CD14-positive monocyte (primary cell): ENCODE data around the gene SPINT2. TPM values are rescaled to one million over a fixed set of nuclear protein-coding genes. Genes with fewer than 3 reads are reported as not detected.
A peak's percentile ranks its signal among the peaks of the same experiment; 100 is the strongest.

Experiments
- DNase-seq, 3 donors: peaks; one replicate each; pipeline ENCODE4 v3.0.0-alpha.2; 2011 to 2022
- H2AFZ ChIP-seq: 2 replicates; pipeline ENCODE4 v1.6.0; 2012; ENCODE audit warnings: mild to moderate bottlenecking, low read depth, low read length, inconsistent platforms; ENCODE audit not compliant: insufficient read depth, poor library complexity, severe bottlenecking
- H3K27ac ChIP-seq, 2 donors: 1 replicate in 1 of 2; 2 replicates in 1 of 2; pipeline ENCODE4 v1.5.1; 2012 to 2013; ENCODE audit warnings: low read length in 2 of 2, control low read depth in 1 of 2, inconsistent platforms in 1 of 2, low read depth in 1 of 2, mild to moderate bottlenecking in 1 of 2
- H3K27me3 ChIP-seq, 2 donors: one replicate each; pipeline versions ENCODE4 v1.6.0 to v1.6.1; 2011 to 2013; ENCODE audit warnings: low read length in 2 of 2; ENCODE audit not compliant: control insufficient read depth in 2 of 2, insufficient read depth in 2 of 2
- H3K36me3 ChIP-seq, 2 donors: replicated peaks in 1 of 2; 1 replicate in 1 of 2; 2 replicates in 1 of 2; pipeline versions ENCODE4 v1.5.1 to v1.6.1; 2012 to 2013; ENCODE audit warnings: low read length in 2 of 2, control low read depth in 1 of 2, inconsistent platforms in 1 of 2, mild to moderate bottlenecking in 1 of 2; ENCODE audit not compliant: insufficient read depth in 2 of 2, control insufficient read depth in 1 of 2
- H3K4me1 ChIP-seq, 2 donors: 1 replicate in 1 of 2; 2 replicates in 1 of 2; pipeline versions ENCODE4 v1.5.1 to v1.6.1; 2012 to 2013; ENCODE audit warnings: low read length in 2 of 2, control low read depth in 1 of 2, inconsistent platforms in 1 of 2, mild to moderate bottlenecking in 1 of 2, moderate library complexity in 1 of 2; ENCODE audit not compliant: insufficient read depth in 2 of 2, control insufficient read depth in 1 of 2
- H3K4me2 ChIP-seq: replicated peaks from 2 replicates; pipeline ENCODE3; 2012; ENCODE audit warnings: low read length, moderate library complexity, mild to moderate bottlenecking; ENCODE audit not compliant: poor library complexity, severe bottlenecking; ENCODE audit errors: extremely low read depth
- H3K4me3 ChIP-seq, 3 experiments: fragments of 200-600 bp in 1 of 3; sonication (generic) in 1 of 3; replicated peaks in 1 of 3; 1 replicate in 2 of 3; 2 replicates in 1 of 3; pipeline ENCODE4 v1.5.1; 2011 to 2013; ENCODE audit warnings: low read length in 3 of 3, mild to moderate bottlenecking in 3 of 3, control low read depth in 2 of 3, low read depth in 2 of 3, inconsistent platforms in 1 of 3, moderate library complexity in 1 of 3
- H3K79me2 ChIP-seq: 2 replicates; pipeline ENCODE4 v1.6.0; 2012; ENCODE audit warnings: mild to moderate bottlenecking, control low read depth, inconsistent platforms, low read length, moderate library complexity; ENCODE audit not compliant: insufficient read depth
- H3K9ac ChIP-seq: 2 replicates; pipeline ENCODE4 v1.6.0; 2017; ENCODE audit warnings: low read length, mild to moderate bottlenecking; ENCODE audit not compliant: insufficient read depth, poor library complexity, severe bottlenecking
- H3K9me3 ChIP-seq, 2 donors: replicated peaks in 1 of 2; 1 replicate in 1 of 2; 2 replicates in 1 of 2; pipeline versions ENCODE4 v1.5.1 to v1.6.1; 2012 to 2013; ENCODE audit warnings: low read length in 2 of 2, control low read depth in 1 of 2; ENCODE audit not compliant: control insufficient read depth in 1 of 2, insufficient read depth in 1 of 2
- H4K20me1 ChIP-seq: 2 replicates; pipeline ENCODE4 v1.6.0; 2012; ENCODE audit warnings: mild to moderate bottlenecking, low read length, control low read depth, moderate library complexity; ENCODE audit not compliant: insufficient read depth
- H3K27ac Mint-ChIP-seq, 7 donors: one replicate each; pipeline ENCODE4 v1.8.0; 2020; ENCODE audit warnings: mild to moderate bottlenecking in 7 of 7, mixed read lengths in 7 of 7, moderate library complexity in 6 of 7, inconsistent platforms in 2 of 7
- H3K27me3 Mint-ChIP-seq, 3 donors: one replicate each; pipeline ENCODE4 v1.8.0; 2021 to 2022; ENCODE audit warnings: low read depth in 3 of 3, mild to moderate bottlenecking in 3 of 3, mixed read lengths in 3 of 3, moderate library complexity in 3 of 3, inconsistent platforms in 1 of 3
- H3K36me3 Mint-ChIP-seq, 2 donors: one replicate each; pipeline ENCODE4 v1.8.0; 2020; ENCODE audit warnings: mixed read lengths in 2 of 2, inconsistent platforms in 1 of 2, mild to moderate bottlenecking in 1 of 2
- H3K4me1 Mint-ChIP-seq: one replicate; pipeline ENCODE4 v1.8.0; 2020; ENCODE audit warnings: mild to moderate bottlenecking, mixed read lengths
- H3K4me3 Mint-ChIP-seq, 2 donors: one replicate each; pipeline ENCODE4 v1.8.0; 2020; ENCODE audit warnings: mild to moderate bottlenecking in 2 of 2, mixed read lengths in 2 of 2, moderate library complexity in 1 of 2
- H3K9me3 Mint-ChIP-seq, 7 donors: one replicate each; pipeline ENCODE4 v1.8.0; 2020 to 2022; ENCODE audit warnings: mixed read lengths in 7 of 7, mild to moderate bottlenecking in 6 of 7, moderate library complexity in 6 of 7, inconsistent platforms in 2 of 7
- WGBS: methylation state at CpG from one replicate; pipeline ENCODE4 v1.1.5; 2013; ENCODE audit warnings: missing lambda C conversion rate; ENCODE audit not compliant: insufficient coverage; 5-methylcytosine and 5-hydroxymethylcytosine counted together
- intact Hi-C, 2 donors: fragments of 100-400 bp; cut with micrococcal nuclease; formaldehyde crosslinking; loops; one replicate each; pipeline versions ENCODE4 v1.15.0 to v1.15.1; 2023
- polyA plus RNA-seq, 3 donors: library from polyadenylated mRNA; depleted of rRNA in 1 of 3; unstranded in 2 of 3; stranded (reverse) in 1 of 3; fragments of 300-500 nt in 2 of 3; fragments of >200 nt in 1 of 3; fragmentation: Illumina TruSeq in 2 of 3; gene quantifications; 1 replicate in 2 of 3; 2 replicates in 1 of 3; pipeline ENCODE4 v1.2.3, GENCODE V29; 2012 to 2021
- TF ChIP-seq, protein P1 (sequence below): fragments of 200-600 bp; IDR thresholded peaks from one replicate; pipeline ENCODE4 v1.8.0; 2022; ENCODE audit warnings: antibody characterized with exemption, mild to moderate bottlenecking

The SPINT2 gene
- polyA plus RNA-seq, 3 donors, result 42.9 to 139 (median 114) TPM

GRCh38 chr19:38298821-38299680 lies 34.7 kb downstream of the SPINT2 start:
- Histone ChIP-seq H3K9ac (no peak overlapping the region), H3K4me1 (peaks cover 7% of the 10 kb centered on the region in 2 donors), H3K4me2 (no peak overlapping the region), H4K20me1 (no peaks in the 10 kb centered on the region), H3K27me3 (no peaks in the 10 kb centered on the region), H3K27ac (no peak overlapping the region), H3K4me3 (no peak overlapping the region), H3K9me3 (no peaks in the 10 kb centered on the region), H3K36me3 (no peaks in the 10 kb centered on the region), H3K79me2 (no peaks in the 10 kb centered on the region), H2AFZ (no peak overlapping the region)
- 92% methylated on average over 9 of the region's 11 CpGs for WGBS
- Mint-ChIP-seq H3K4me3 (no peak overlapping the region), H3K4me1 (peaks cover 8% of the 10 kb centered on the region), H3K27me3 (peaks cover 4 to 20% (median 17%) of the 10 kb centered on the region in 3 donors), H3K27ac (peak overlapping the region in 1 of 7 donors; percentile 37), H3K9me3 (peaks cover 0 to 5% (median 0%) of the 10 kb centered on the region in 7 donors), H3K36me3 (peaks cover 3 to 9% of the 10 kb centered on the region in 2 donors)
- intact Hi-C loops, result no loop called here
- TF ChIP-seq, protein P1, sequence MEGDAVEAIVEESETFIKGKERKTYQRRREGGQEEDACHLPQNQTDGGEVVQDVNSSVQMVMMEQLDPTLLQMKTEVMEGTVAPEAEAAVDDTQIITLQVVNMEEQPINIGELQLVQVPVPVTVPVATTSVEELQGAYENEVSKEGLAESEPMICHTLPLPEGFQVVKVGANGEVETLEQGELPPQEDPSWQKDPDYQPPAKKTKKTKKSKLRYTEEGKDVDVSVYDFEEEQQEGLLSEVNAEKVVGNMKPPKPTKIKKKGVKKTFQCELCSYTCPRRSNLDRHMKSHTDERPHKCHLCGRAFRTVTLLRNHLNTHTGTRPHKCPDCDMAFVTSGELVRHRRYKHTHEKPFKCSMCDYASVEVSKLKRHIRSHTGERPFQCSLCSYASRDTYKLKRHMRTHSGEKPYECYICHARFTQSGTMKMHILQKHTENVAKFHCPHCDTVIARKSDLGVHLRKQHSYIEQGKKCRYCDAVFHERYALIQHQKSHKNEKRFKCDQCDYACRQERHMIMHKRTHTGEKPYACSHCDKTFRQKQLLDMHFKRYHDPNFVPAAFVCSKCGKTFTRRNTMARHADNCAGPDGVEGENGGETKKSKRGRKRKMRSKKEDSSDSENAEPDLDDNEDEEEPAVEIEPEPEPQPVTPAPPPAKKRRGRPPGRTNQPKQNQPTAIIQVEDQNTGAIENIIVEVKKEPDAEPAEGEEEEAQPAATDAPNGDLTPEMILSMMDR, result no peak
- no peak for DNase-seq

DNA sequence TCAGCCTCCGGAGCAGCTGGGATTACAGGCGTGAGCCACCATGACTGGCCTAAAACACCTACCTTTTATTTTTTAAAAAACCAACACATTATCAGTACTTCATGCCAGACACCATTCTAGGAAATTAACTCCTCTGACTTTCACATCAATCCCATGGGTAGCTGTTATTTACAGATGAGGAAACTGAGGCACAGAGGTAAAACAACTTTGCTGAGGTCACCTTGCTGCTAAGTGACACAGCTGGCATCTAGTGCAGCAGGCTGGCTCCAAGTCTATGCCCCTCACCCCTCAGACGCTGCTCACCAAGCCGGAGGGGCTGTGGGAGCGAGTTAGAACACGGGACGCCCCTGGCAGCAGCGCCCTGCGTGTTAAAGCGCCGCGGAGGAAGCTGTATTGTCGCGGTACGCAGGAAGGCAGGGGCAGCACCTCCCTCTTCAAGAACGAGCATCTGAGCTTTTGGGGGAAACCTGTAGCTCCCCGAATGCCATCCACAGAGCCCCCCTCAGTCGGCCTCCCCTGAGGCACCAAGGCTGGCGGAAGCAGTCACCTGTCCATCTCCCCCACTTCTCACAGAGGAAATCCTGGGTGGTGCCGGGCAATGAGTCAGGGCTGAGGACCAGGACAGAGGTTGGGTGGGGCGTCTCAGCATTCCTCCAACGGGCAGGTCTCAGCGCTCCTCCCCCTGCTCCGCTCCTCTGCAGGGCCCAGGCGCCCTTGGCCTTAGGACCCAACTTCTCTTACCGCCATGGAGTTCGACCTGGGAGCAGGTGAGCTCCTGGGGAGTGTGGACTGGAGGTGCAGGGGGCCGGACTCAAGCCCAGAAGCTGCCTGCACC lies 39.4 kb downstream of the SPINT2 start, which contains the start of gene C19orf33:
Gene C19orf33 (plus strand): TSS at position 735 of the 835 bp plus-strand sequence. CDS start 11 bp downstream, at position 746.
- Mint-ChIP-seq H3K36me3 (peaks cover 25 to 38% of the 10 kb centered on the region in 2 donors), H3K9me3 (peaks cover 0 to 3% (median 0%) of the 10 kb centered on the region in 7 donors), H3K27me3 (peaks cover 6 to 14% (median 9%) of the 10 kb centered on the region in 3 donors), H3K4me1 (peaks cover 20% of the 10 kb centered on the region), H3K27ac (peak within 1 kb of the TSS in 1 of 7 donors; percentile 13), H3K4me3 (peak within 1 kb of the TSS; percentile 65 to 69)
- Histone ChIP-seq H4K20me1 (no peaks in the 10 kb centered on the region), H3K9ac (peak within 1 kb of the TSS; percentile 40), H3K27ac (no peak within 1 kb of the TSS), H3K27me3 (no peaks in the 10 kb centered on the region), H3K4me1 (peaks cover 16 to 24% of the 10 kb centered on the region in 2 donors), H3K9me3 (no peaks in the 10 kb centered on the region), H3K4me2 (peak within 1 kb of the TSS; percentile 54), H2AFZ (peak within 1 kb of the TSS; percentile 59), H3K36me3 (peaks cover 14 to 21% of the 10 kb centered on the region in 2 donors), H3K79me2 (no peaks in the 10 kb centered on the region), H3K4me3 (peak within 1 kb of the TSS in 1 of 3 experiments; percentile 51)
- TF ChIP-seq, protein P1, result no peak
- WGBS, result 20% methylated on average over 21 of the region's 28 CpGs
- no peak for DNase-seq
- intact Hi-C loops, result no loop called here
